ENCODE data around the gene AK9.
"Not testable (repeated sequence)": the region's sequence is repeated elsewhere in the genome, so short reads cannot be mapped to it uniquely, and the experiment has no call there.

The AK9 gene

GRCh38 chr6:109714611-109715010 lies 23.6 kb upstream of the AK9 start:
- Histone ChIP-seq H3K9me3 (ENCODE audit: insufficient read depth, low read depth, low read length) (no peaks in the 10 kb centered on the region), H3K36me3 (ENCODE audit: insufficient read depth, low read length) (peaks cover 25% of the 10 kb centered on the region; the same call in 1 of the 2 replicates), H3K4me3 (ENCODE audit: low read length, poor library complexity, severe bottlenecking) (no peak overlapping the region), H3K27me3 (ENCODE audit: insufficient read depth, low read length, poor library complexity, severe bottlenecking) (no peaks in the 10 kb centered on the region), H4K20me1 (ENCODE audit: insufficient read depth, low read length, poor library complexity, severe bottlenecking) (no peaks in the 10 kb centered on the region), H2AFZ (ENCODE audit: low read length) (no peak overlapping the region), H3K9ac (ENCODE audit: low read depth, low read length, poor library complexity, severe bottlenecking) (no peak overlapping the region), H3K79me2 (ENCODE audit: insufficient read depth, low read length) (peaks cover 18% of the 10 kb centered on the region), H3K9me2 (replicated peaks; ENCODE audit: low read depth, low read length) (no peaks in the 10 kb centered on the region), H3K4me2 (ENCODE audit: low read depth, low read length, poor library complexity, severe bottlenecking) (no peak overlapping the region), H3F3A (ENCODE audit: low read depth) (no peaks in the 10 kb centered on the region), H3K4me1 (ENCODE audit: insufficient read depth, low read length, poor library complexity, severe bottlenecking) (peaks cover 3% of the 10 kb centered on the region)
- no peak for TF ChIP-seq CTCF (conservative IDR thresholded peaks at IDR 0.05; ENCODE audit: low read length)
- TF ChIP-seq EZH2phosphoT487 (IDR thresholded peaks at IDR 0.05; ENCODE audit: borderline replicate concordance): no peak

GRCh38 chr6:109714166-109714565 lies 23.2 kb upstream of the AK9 start:
- peaks cover 3% of the 10 kb centered on the region for H3K4me1 ChIP-seq (ENCODE audit: insufficient read depth, low read length, poor library complexity, severe bottlenecking)
- H3K9me3 ChIP-seq (ENCODE audit: insufficient read depth, low read depth, low read length): no peaks in the 10 kb centered on the region
- no peak for TF ChIP-seq CTCF (conservative IDR thresholded peaks at IDR 0.05; ENCODE audit: low read length)
- TF ChIP-seq EZH2phosphoT487 (IDR thresholded peaks at IDR 0.05; ENCODE audit: borderline replicate concordance): no peak
- H3F3A ChIP-seq (ENCODE audit: low read depth): no peaks in the 10 kb centered on the region
- H2AFZ ChIP-seq (ENCODE audit: low read length): no peak overlapping the region
- H3K9ac ChIP-seq (ENCODE audit: low read depth, low read length, poor library complexity, severe bottlenecking): no peak overlapping the region
- H3K4me2 ChIP-seq (ENCODE audit: low read depth, low read length, poor library complexity, severe bottlenecking): no peak overlapping the region
- peaks cover 18% of the 10 kb centered on the region for H3K79me2 ChIP-seq (ENCODE audit: insufficient read depth, low read length)
- H3K36me3 ChIP-seq (ENCODE audit: insufficient read depth, low read length): peaks cover 21% of the 10 kb centered on the region; the same call in 1 of the 2 replicates
- no peaks in the 10 kb centered on the region for H4K20me1 ChIP-seq (ENCODE audit: insufficient read depth, low read length, poor library complexity, severe bottlenecking)
- no peaks in the 10 kb centered on the region for H3K27me3 ChIP-seq (ENCODE audit: insufficient read depth, low read length, poor library complexity, severe bottlenecking)
- H3K9me2 ChIP-seq (replicated peaks; ENCODE audit: low read depth, low read length): no peaks in the 10 kb centered on the region
- H3K4me3 ChIP-seq (ENCODE audit: low read length, poor library complexity, severe bottlenecking): no peak overlapping the region

DNA sequence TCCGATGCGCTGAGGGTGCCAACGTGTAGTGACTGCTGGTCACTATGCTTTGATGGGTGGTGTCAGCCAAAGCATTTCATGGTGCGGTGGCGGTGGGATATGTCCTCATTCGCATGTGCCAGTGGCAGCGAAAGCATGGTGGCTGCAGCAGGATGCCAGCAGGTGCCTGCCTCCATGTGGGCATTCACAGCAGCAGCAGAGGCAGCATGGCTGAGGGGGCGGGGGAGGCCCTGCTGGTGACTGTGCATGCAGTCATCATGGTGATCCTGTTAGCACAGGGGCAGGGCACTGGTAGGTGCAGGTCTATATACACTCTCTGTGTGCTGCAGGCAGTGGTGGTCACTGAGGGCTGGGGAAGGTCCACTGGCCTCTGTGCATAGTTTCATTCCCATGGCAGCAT lies 22.1 kb upstream of the AK9 start:
- Histone ChIP-seq H3K9ac (ENCODE audit: low read depth, low read length, poor library complexity, severe bottlenecking) (no peak overlapping the region), H3K9me2 (replicated peaks; ENCODE audit: low read depth, low read length) (no peaks in the 10 kb centered on the region), H3F3A (ENCODE audit: low read depth) (no peaks in the 10 kb centered on the region), H3K4me1 (ENCODE audit: insufficient read depth, low read length, poor library complexity, severe bottlenecking) (peaks cover 2% of the 10 kb centered on the region), H3K27me3 (ENCODE audit: insufficient read depth, low read length, poor library complexity, severe bottlenecking) (no peaks in the 10 kb centered on the region), H3K36me3 (ENCODE audit: insufficient read depth, low read length) (peaks cover 18% of the 10 kb centered on the region; the same call in 1 of the 2 replicates), H3K9me3 (ENCODE audit: insufficient read depth, low read depth, low read length) (no peaks in the 10 kb centered on the region), H3K4me2 (ENCODE audit: low read depth, low read length, poor library complexity, severe bottlenecking) (no peak overlapping the region), H2AFZ (ENCODE audit: low read length) (no peak overlapping the region), H3K4me3 (ENCODE audit: low read length, poor library complexity, severe bottlenecking) (no peak overlapping the region), H4K20me1 (ENCODE audit: insufficient read depth, low read length, poor library complexity, severe bottlenecking) (no peaks in the 10 kb centered on the region), H3K79me2 (ENCODE audit: insufficient read depth, low read length) (peaks cover 18% of the 10 kb centered on the region)
- no peak for TF ChIP-seq CTCF (conservative IDR thresholded peaks at IDR 0.05; ENCODE audit: low read length)
- no peak for TF ChIP-seq EZH2phosphoT487 (IDR thresholded peaks at IDR 0.05; ENCODE audit: borderline replicate concordance)

DNA sequence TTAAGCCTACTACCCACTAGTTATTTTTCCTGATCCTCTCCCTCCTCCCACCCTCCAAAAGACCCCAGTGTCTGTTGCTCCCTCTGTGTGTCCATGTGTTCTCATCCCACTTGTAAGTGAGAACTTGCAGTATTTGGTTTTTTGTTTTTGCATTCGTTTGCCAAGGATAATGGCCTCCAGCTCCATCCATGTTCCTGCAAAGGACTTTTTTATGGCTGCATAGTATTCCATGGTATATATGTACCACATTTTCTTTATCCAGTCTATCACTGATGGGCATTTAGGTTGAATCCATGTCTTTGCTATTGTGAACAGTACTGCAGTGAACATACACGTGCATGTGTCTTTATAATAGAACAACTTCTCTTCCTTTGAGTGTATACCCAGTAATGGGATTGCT lies 17.1 kb upstream of the AK9 start:
- H3K9me2 ChIP-seq (replicated peaks; ENCODE audit: low read depth, low read length); H2AFZ ChIP-seq (ENCODE audit: low read length); H3K4me3 ChIP-seq (ENCODE audit: low read length, poor library complexity, severe bottlenecking); H3K27me3 ChIP-seq (ENCODE audit: insufficient read depth, low read length, poor library complexity, severe bottlenecking); H3K4me2 ChIP-seq (ENCODE audit: low read depth, low read length, poor library complexity, severe bottlenecking); H3F3A ChIP-seq (ENCODE audit: low read depth); H3K36me3 ChIP-seq (ENCODE audit: insufficient read depth, low read length); H3K4me1 ChIP-seq (ENCODE audit: insufficient read depth, low read length, poor library complexity, severe bottlenecking); H4K20me1 ChIP-seq (ENCODE audit: insufficient read depth, low read length, poor library complexity, severe bottlenecking); H3K9me3 ChIP-seq (ENCODE audit: insufficient read depth, low read depth, low read length); H3K9ac ChIP-seq (ENCODE audit: low read depth, low read length, poor library complexity, severe bottlenecking): not testable (repeated sequence)
- peaks cover 11% of the 10 kb centered on the region for H3K79me2 ChIP-seq (ENCODE audit: insufficient read depth, low read length)
